ENCODE results near the gene PREX1.

The PREX1 gene

DNA sequence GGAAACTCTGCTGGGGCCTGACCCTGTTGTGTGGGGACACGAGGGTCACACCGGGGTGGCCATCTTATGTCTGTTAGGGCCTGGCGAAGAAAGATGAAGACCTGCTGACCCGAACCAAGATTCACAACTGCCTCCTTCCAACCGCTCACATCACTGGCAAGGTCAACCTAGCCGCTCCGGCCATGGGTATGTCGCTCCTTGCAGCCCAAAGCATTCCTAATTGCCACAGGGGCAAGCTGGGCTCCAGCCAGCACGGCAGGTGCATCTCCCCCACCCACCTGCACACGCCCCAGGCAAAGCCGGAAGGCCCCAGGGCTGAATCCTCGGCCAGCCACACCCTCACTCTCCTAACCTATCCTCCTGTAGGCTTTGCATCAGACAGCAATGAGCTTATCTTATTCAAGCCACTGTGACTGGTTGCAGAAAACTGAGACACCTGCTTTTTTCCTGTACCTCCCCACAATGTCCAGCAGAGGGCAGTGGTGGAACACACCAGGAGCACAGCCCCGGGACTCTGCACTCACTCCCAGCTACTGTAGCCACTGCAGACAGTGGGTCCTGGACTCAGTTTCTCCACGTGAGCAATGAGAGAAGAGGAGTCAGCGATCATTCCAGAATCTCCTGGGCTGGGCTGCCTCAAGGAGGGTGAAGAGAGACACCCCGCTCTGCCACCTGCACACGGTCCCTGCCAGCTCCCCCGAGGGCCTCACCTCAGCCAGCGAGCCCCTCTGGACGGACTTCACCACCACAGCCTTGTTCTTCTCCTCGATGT, 170.2 kb downstream of the PREX1 start:
- Mint-ChIP-seq H3K9me3 (no peaks in the 10 kb centered on the region), H3K4me3 (no peak overlapping the region), H3K36me3 (ENCODE audit: low read depth) (peaks cover 45% of the 10 kb centered on the region), H3K4me1 (peaks cover 3% of the 10 kb centered on the region), H3K27me3 (no peaks in the 10 kb centered on the region), H3K27ac (peak overlapping the region; percentile 46)
- ATAC-seq (peak; percentile 73), DNase-seq (peak; percentile 58)

DNA sequence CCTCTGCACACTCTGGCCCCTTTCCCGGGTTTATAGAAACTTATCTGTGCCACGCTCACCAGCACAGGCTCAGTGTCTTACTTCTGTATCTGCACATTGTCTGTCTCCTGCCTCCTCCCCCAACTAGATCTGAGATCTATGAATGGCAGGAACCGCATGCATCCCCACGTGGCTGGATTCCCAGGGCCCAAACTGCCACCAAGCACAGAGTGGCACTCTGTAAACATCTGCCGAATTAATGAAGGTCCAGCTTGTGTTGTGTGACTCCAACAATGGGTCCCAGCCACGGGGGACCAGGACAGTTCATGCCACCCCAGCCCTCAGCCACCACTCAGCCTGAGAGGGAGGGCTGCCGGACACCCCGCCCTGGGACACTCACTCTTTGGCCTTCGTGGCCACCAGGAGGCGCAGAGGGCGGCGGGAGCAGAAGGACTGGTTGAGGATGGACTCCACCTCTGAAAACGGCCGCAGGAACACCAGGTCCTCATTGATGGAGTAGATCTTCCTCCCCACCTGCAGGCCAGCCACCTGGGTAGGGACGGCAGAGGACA, 171.1 kb downstream of the PREX1 start:
- ATAC-seq (no peak), DNase-seq (no peak)
- peaks cover 3% of the 10 kb centered on the region for H3K4me1 Mint-ChIP-seq
- H3K27me3 Mint-ChIP-seq, result no peaks in the 10 kb centered on the region
- H3K9me3 Mint-ChIP-seq, result no peaks in the 10 kb centered on the region
- H3K4me3 Mint-ChIP-seq, result no peak overlapping the region
- no peak overlapping the region for H3K27ac Mint-ChIP-seq
- peaks cover 41% of the 10 kb centered on the region for H3K36me3 Mint-ChIP-seq (ENCODE audit: low read depth)

DNA sequence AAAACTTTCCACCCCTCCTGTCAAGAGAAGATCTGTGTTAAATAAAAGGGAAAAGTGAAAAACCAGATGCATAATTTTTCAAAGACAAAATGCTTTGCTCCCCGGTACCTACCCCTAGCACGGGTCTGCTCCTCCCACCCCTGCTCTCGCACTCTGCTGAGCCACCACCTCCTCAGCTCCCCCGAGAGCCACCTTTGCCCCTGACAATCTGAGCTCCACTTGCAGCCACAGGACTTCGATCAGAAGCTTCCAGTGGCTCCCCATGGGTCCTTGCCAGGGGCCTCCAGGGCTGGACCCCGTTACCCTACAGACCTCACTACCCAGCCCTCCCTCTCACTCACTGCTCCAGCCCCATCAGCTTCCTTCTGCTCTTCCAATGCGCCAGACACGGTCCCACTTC, 171.7 kb downstream of the PREX1 start:
- Mint-ChIP-seq H3K36me3 (ENCODE audit: low read depth) (peaks cover 43% of the 10 kb centered on the region), H3K9me3 (no peaks in the 10 kb centered on the region), H3K4me1 (peaks cover 3% of the 10 kb centered on the region), H3K27ac (no peak overlapping the region), H3K27me3 (no peaks in the 10 kb centered on the region), H3K4me3 (no peak overlapping the region)
- DNase-seq (no peak), ATAC-seq (no peak)

DNA sequence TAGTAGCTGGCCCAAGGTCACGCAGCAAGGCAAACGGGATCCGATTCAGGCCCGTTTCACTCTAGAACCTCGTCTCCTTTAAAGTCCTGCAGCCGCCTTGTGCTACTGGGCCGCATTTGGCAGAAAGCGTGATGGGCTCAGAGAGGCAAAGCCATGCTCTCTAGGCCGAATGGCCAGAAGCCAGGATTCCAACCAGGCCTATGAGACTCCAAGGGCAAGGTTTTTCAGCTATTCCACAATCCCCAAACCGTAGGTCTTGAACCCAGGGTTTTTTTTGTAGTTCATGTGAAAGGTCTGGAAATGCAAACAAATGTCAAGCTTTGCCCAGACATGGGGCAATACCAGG, 174.1 kb downstream of the PREX1 start:
- Mint-ChIP-seq H3K4me1 (peaks cover 3% of the 10 kb centered on the region), H3K4me3 (no peak overlapping the region), H3K27me3 (no peaks in the 10 kb centered on the region), H3K9me3 (no peaks in the 10 kb centered on the region), H3K36me3 (ENCODE audit: low read depth) (peaks cover 46% of the 10 kb centered on the region), H3K27ac (no peak overlapping the region)
- no peak for ATAC-seq
- no peak for DNase-seq

DNA sequence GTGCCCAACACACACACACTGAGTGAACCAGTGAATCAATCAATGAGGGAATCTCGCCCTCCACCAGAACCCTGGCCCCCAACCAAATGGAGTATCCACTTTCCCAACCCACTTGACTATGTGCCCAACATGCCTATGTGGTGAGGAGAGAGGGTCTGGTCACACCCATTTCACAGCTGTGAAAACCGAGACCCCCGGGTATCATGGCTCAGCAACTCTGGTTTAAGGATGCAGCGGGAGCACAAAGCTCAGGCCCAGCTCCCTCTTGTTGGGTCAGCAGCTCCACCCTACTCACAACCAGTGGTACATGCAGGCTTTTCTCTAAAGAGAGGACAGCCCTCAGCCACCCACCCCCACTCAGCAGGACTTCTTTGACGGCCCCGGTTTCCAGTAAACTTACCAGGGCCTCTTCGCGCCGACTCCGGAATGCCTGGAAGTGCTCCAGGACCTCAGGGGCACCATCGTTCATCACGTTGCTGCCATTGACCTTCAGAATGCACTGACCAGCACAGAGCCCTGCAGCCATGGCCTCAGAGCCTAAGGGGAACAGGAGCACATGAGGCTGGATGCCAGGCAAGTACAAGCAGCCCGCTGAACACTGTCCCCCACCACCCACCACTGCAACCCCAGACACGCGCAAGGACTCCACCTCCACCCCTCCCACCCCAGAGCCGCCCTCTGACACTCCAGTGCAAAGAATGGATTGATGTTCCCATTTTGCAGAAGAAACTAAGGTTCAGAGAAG, 174.7 kb downstream of the PREX1 start:
- DNase-seq (no peak), ATAC-seq (no peak)
- H3K27ac Mint-ChIP-seq, result no peak overlapping the region
- no peaks in the 10 kb centered on the region for H3K27me3 Mint-ChIP-seq
- H3K4me1 Mint-ChIP-seq, result no peaks in the 10 kb centered on the region
- no peaks in the 10 kb centered on the region for H3K9me3 Mint-ChIP-seq
- H3K36me3 Mint-ChIP-seq (ENCODE audit: low read depth), result peaks cover 44% of the 10 kb centered on the region
- no peak overlapping the region for H3K4me3 Mint-ChIP-seq

DNA sequence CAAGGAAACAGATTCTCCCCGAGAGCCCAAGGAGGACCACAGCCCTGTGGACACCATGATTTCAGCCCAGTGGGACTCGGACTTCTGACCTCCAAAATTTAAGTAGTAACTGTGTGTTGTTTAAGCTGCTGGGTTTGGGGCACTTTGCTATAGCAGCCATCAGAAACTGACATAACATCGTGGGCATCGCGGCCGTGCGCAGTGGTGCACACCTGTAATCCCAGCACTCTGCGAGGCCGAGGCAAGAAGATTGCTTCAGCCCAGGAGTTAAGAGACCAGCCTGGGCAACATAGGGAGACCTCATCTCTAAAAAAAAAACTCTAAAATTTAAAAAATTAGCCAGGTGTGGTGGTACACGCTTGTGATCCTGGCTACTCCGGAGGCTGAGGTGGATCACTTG, 175.8 kb downstream of the PREX1 start:
- Mint-ChIP-seq H3K4me1 (no peaks in the 10 kb centered on the region), H3K36me3 (ENCODE audit: low read depth) (peaks cover 45% of the 10 kb centered on the region), H3K9me3 (no peaks in the 10 kb centered on the region), H3K4me3 (no peak overlapping the region), H3K27me3 (no peaks in the 10 kb centered on the region), H3K27ac (peak overlapping the region; percentile 15)
- DNase-seq (no peak), ATAC-seq (no peak)

DNA sequence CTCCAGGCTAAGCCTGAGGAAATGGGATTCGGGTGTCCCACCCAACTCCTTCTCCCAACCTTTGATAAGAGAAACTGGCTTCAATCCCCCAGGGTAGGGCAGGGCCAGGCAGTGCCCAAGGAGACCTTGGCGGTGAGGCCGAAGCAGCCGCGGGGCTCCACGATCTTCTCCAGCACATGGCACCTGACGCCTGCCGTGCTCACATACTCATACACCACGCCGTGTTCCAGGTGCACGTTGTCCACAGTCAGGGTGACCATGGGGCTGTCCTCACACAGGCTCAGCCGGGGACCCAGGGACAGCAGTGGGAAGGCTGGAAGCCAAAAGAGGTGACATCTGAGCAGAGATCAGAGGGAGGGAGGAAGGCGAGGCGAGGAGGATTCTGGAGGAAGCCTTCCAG, 176.5 kb downstream of the PREX1 start:
- no peak overlapping the region for H3K27ac Mint-ChIP-seq
- H3K9me3 Mint-ChIP-seq, result no peaks in the 10 kb centered on the region
- no peaks in the 10 kb centered on the region for H3K4me1 Mint-ChIP-seq
- ATAC-seq (no peak), DNase-seq (no peak)
- H3K36me3 Mint-ChIP-seq (ENCODE audit: low read depth), result peaks cover 42% of the 10 kb centered on the region
- H3K4me3 Mint-ChIP-seq, result no peak overlapping the region
- H3K27me3 Mint-ChIP-seq, result no peaks in the 10 kb centered on the region

DNA sequence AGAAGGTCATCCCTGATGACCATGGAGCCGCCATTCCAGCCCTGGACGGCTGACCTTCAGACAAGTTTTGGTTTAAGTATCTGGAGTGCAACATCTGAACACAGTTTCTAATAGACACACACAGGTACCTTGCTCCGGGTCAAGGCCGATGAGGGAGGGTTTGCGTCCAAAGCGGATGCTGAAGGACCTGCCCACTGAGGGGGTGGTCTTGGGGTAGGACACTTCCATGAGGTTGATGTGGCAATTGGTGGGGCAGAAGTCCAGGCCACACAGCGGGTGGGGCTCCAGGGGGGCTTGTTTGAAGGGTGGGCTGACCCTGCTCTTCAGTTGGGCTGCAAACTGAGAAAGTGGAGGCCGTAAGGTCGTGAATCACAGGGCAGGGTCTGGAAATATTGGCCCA, 177.9 kb downstream of the PREX1 start:
- DNase-seq (no peak), ATAC-seq (no peak)
- no peaks in the 10 kb centered on the region for H3K4me1 Mint-ChIP-seq
- no peak overlapping the region for H3K4me3 Mint-ChIP-seq
- no peaks in the 10 kb centered on the region for H3K9me3 Mint-ChIP-seq
- peaks cover 45% of the 10 kb centered on the region for H3K36me3 Mint-ChIP-seq (ENCODE audit: low read depth)
- no peaks in the 10 kb centered on the region for H3K27me3 Mint-ChIP-seq
- no peak overlapping the region for H3K27ac Mint-ChIP-seq

DNA sequence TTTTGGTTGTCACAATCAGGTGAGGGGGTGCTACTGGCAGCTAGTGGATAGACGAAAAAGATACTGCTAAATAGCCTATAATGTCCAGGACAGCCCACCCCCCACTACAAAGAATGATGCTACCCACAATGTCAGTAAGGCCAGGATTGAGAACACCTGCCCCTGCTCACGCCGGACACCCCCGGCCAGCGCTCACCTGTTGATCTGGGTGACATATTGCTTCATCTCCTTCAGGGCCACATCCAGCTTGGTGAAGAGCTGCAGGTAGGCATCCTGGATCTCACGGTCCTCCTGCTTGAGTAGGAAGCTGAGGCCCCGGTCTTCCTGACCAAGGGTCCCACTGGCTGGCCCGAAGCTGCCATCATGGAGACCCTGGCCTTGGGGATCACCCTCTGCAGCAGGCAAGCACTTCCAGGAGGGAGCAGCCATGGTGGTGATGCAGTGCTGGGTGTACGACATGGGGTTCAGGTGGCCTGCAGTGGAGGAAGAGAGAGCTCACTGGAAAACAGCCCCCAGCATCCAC, 178.6 kb downstream of the PREX1 start:
- peaks cover 45% of the 10 kb centered on the region for H3K36me3 Mint-ChIP-seq (ENCODE audit: low read depth)
- no peaks in the 10 kb centered on the region for H3K9me3 Mint-ChIP-seq
- no peak for DNase-seq
- no peaks in the 10 kb centered on the region for H3K27me3 Mint-ChIP-seq
- no peak overlapping the region for H3K27ac Mint-ChIP-seq
- no peak overlapping the region for H3K4me3 Mint-ChIP-seq
- no peaks in the 10 kb centered on the region for H3K4me1 Mint-ChIP-seq
- ATAC-seq, result no peak

DNA sequence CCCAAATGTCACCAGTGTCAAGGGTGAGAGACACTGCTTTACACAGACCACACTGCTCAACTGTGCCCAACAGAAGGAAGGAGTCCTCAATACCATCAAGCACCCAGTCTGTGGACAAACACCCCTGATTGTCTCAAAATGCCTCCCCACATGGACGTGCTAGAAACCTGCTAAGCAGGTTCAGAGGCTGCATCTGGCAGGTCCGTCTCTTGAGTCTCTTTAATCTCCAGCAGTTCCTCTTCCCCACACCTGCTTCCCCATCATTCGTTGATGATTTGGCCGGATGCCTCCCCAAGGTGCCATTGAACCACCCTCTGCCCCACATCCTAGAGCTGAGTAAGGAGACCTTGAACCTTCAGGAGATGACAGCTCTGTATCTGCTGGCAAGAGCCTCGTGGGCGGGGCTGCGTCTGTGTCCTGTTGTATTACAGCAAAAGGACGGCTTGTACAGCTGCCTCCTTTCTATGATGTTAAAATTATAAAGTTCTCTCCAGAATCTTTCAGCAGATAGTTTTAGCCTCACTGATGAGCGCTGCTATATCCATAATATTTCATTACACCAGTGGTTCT, 179.2 kb downstream of the PREX1 start:
- Mint-ChIP-seq H3K36me3 (ENCODE audit: low read depth) (peaks cover 49% of the 10 kb centered on the region), H3K27me3 (no peaks in the 10 kb centered on the region), H3K4me1 (no peaks in the 10 kb centered on the region), H3K4me3 (no peak overlapping the region), H3K9me3 (no peaks in the 10 kb centered on the region), H3K27ac (no peak overlapping the region)
- DNase-seq, result no peak
- no peak for ATAC-seq

DNA sequence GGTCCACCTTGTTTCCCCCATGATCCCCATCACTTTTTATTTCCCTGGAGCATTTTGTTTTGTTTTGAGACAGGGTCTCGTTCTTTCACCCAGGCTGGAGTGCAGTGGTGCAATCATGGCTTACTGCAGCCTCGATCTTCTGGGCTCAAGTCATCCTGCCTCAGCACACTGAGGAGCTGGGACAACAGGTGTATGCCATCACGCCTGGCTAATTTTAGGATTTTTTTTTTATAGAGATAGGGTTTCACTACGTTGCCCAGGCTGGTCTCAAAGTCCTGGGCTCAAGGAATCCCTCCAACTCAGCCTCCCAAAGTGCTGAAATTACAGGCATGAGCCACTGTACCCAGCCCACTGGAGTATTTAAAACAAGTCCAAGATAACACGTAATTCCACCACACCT, 179.9 kb downstream of the PREX1 start:
- H3K9me3 Mint-ChIP-seq, result no peaks in the 10 kb centered on the region
- H3K27me3 Mint-ChIP-seq, result no peaks in the 10 kb centered on the region
- peaks cover 49% of the 10 kb centered on the region for H3K36me3 Mint-ChIP-seq (ENCODE audit: low read depth)
- H3K4me3 Mint-ChIP-seq, result no peak overlapping the region
- H3K27ac Mint-ChIP-seq, result no peak overlapping the region
- no peak for DNase-seq
- ATAC-seq, result no peak
- no peaks in the 10 kb centered on the region for H3K4me1 Mint-ChIP-seq

DNA sequence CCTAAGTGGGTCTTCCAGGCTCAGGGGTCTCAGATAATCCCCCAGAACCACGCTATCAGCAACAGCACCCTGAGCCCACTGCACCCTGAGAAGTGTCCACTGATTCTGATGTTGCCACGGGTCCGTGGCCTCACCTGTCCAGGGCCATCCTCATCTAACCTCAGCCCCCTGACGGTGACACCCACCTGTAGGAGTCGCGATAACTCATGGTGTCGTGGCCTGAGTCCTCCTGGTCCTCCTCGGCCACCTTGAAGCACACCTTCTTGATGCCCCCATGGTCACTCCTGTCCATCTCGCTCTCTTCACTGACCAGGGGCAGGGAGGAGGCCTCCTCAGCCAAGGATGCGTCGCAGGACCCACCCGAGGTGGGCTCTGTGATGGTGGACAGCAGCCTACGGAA, 182.1 kb downstream of the PREX1 start:
- Mint-ChIP-seq H3K9me3 (no peaks in the 10 kb centered on the region), H3K4me1 (no peaks in the 10 kb centered on the region), H3K36me3 (ENCODE audit: low read depth) (peaks cover 43% of the 10 kb centered on the region), H3K27ac (no peak overlapping the region), H3K4me3 (no peak overlapping the region), H3K27me3 (no peaks in the 10 kb centered on the region)
- ATAC-seq (no peak), DNase-seq (no peak)

DNA sequence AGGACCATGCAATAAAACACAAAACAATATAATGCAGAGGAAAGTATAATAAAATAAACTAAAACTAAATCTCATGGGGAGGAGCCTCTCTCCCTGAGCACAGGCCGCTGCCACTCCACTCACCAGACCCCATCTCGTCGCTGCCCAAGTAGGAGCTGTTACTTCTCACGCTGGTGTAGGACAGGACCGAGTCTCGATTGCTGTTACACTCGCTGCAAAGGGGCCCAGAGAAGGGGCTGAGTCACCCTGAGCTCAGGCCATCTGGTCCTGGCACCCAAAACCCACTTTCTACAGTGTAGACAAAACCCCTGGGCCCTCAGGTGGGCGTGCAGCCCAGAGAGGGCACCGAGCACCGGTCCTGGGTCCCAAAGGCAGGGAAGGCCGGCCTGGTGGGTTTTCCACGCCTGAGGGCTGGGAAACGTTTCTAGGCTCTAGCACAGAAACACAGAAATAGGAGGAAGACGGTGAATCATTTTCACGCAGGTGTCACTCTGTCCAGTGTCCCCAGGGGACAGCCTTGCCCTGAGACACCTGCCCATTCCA, 183.4 kb downstream of the PREX1 start:
- Mint-ChIP-seq H3K4me1 (no peaks in the 10 kb centered on the region), H3K9me3 (no peaks in the 10 kb centered on the region), H3K4me3 (no peak overlapping the region), H3K27ac (peak overlapping the region; percentile 46), H3K27me3 (no peaks in the 10 kb centered on the region), H3K36me3 (ENCODE audit: low read depth) (peaks cover 41% of the 10 kb centered on the region)
- DNase-seq (no peak), ATAC-seq (no peak)

DNA sequence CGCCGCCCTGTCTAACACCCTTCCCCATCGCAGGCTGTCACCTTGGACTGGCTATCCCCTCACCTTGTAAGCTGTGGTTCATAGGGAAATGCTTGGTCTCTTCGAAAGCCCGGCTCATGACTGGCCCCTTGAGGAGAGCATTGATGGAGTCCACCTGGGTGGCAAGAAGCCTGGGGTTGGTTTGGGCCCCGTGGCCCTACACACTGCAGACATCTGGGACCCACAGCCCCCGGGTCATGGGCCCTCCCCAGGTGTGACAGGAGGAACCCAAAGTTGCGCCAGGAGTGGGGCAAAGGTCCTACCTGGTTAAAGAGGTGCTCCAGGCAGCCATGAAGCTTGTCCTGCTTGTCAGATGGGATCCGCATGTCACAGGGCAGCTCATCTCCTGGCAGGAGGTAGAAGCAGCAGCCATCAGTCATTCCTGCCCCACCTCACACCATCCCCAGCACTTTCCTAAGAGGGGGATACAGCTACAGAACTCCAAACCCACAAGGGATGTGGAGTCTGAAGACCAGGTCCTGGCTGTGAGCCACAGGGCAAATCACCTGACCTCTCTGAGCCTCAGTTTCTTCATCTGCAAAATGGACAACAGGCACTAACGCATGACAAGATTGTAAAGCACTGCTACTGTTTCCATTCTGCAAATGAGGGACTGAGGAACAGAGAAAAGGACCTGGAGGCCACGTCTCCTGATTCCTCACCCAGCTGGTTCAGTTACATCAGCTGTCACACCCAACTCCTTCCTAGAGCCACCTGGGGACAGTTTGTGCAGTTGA, 185.5 kb downstream of the PREX1 start:
- Mint-ChIP-seq H3K9me3 (no peaks in the 10 kb centered on the region), H3K36me3 (ENCODE audit: low read depth) (peaks cover 41% of the 10 kb centered on the region), H3K27ac (no peak overlapping the region), H3K4me3 (no peak overlapping the region), H3K4me1 (peaks cover 3% of the 10 kb centered on the region), H3K27me3 (no peaks in the 10 kb centered on the region)
- no peak for ATAC-seq
- no peak for DNase-seq
